ENCODE results near the gene DLG2. TPM values are rescaled to one million over a fixed set of nuclear protein-coding genes. Genes with fewer than 3 reads are reported as not detected.

The DLG2 gene
- total RNA-seq, 4 donors from 2014 or later: 11.0 to 34.2 (median 19.8) TPM

DNA sequence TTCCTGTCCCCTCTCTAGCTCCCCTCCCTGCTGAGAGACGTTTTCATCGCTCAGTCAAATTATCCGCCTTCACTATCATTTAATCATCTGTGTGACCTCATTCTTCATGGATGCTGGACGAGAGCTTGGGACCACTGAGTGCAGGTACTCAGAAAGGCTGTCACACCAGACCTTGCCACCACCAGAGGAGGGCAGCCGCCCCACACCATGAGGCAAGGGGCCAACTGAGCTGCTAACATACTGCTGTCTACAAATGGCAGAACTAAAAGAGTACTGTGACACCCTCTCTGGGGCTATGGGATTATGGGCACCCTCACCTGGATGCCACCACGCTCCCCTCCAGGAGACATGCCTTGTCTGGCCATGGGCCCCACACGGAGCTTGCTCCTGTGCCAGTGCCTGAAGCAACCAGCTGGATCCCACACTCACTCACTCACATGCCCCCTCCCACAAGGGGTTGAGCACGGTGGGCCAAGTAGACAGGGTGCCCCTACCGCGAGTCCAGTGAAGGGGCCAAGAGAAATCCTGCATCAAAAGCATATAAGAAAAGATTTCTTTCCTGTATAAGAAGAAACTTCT is 1670.9 kb downstream of the DLG2 start:
- peak overlapping the region in 1 of 4 donors; percentile 8 for H3K27ac ChIP-seq
- no peak for ATAC-seq
- no peaks in the 10 kb centered on the region for H3K9me3 ChIP-seq
- no peaks in the 10 kb centered on the region for H3K36me3 ChIP-seq
- WGBS, 2 donors (ENCODE audit: low coverage in 1 of 2): 93% methylated on average over 2 of the region's 10 CpGs; no CpG with 5 or more reads in 1 of the 2 donors
- no peak for TF ChIP-seq POLR2A (IDR thresholded peaks at IDR 0.05)
- TF ChIP-seq EP300 (IDR thresholded peaks at IDR 0.05): no peak
- no peak for TF ChIP-seq POLR2AphosphoS5 (IDR thresholded peaks at IDR 0.05)
- TF ChIP-seq, protein P1, sequence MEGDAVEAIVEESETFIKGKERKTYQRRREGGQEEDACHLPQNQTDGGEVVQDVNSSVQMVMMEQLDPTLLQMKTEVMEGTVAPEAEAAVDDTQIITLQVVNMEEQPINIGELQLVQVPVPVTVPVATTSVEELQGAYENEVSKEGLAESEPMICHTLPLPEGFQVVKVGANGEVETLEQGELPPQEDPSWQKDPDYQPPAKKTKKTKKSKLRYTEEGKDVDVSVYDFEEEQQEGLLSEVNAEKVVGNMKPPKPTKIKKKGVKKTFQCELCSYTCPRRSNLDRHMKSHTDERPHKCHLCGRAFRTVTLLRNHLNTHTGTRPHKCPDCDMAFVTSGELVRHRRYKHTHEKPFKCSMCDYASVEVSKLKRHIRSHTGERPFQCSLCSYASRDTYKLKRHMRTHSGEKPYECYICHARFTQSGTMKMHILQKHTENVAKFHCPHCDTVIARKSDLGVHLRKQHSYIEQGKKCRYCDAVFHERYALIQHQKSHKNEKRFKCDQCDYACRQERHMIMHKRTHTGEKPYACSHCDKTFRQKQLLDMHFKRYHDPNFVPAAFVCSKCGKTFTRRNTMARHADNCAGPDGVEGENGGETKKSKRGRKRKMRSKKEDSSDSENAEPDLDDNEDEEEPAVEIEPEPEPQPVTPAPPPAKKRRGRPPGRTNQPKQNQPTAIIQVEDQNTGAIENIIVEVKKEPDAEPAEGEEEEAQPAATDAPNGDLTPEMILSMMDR (IDR thresholded peaks at IDR 0.05): no peak
- no peak overlapping the region for H3K4me3 ChIP-seq
- H3K4me1 ChIP-seq: peaks cover 0 to 8% (median 2%) of the 10 kb centered on the region in 3 donors
- no peaks in the 10 kb centered on the region for H3K27me3 ChIP-seq

- 82 to 85% methylated on average over 4 of the region's 4 CpGs for WGBS, 2 donors (ENCODE audit: low coverage in 1 of 2)
- ATAC-seq: no peak
- Histone ChIP-seq H3K9me3 (no peaks in the 10 kb centered on the region), H3K27me3 (no peaks in the 10 kb centered on the region), H3K4me1 (peaks cover 0 to 8% (median 2%) of the 10 kb centered on the region in 3 donors), H3K4me3 (no peak overlapping the region), H3K27ac (no peak overlapping the region), H3K36me3 (no peaks in the 10 kb centered on the region)
- TF ChIP-seq, protein P1 (IDR thresholded peaks at IDR 0.05): no peak
- TF ChIP-seq POLR2AphosphoS5 (IDR thresholded peaks at IDR 0.05) (no peak), POLR2A (IDR thresholded peaks at IDR 0.05) (no peak), EP300 (IDR thresholded peaks at IDR 0.05) (no peak)
Measured at GRCh38 chr11:83954780-83955179, 1672.4 kb downstream of the DLG2 start.

DNA sequence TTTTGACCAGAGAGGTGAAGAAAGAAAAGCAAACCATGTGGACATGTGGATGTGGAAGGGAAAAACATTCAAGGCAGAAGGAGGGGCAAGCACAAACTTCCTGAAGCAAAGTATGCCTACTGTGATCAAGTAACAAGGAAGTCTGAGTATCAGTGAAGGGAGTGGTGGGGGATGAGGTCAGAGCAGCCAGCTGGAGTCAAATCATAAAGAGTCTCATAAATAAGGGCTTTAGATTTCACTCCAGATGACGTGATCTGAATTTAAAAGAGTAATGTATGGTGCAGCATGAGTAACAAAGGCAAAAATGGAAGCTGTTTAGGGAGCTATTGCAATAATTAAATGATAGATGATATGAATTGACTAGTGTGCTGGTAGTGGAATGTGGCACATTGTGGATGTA is 1675.6 kb downstream of the DLG2 start:
- H3K4me1 ChIP-seq: no peaks in the 10 kb centered on the region
- H3K4me3 ChIP-seq: no peak overlapping the region
- no peaks in the 10 kb centered on the region for H3K27me3 ChIP-seq
- TF ChIP-seq, protein P1 (IDR thresholded peaks at IDR 0.05): no peak
- TF ChIP-seq EP300 (IDR thresholded peaks at IDR 0.05): no peak
- no peak for TF ChIP-seq POLR2AphosphoS5 (IDR thresholded peaks at IDR 0.05)
- TF ChIP-seq POLR2A (IDR thresholded peaks at IDR 0.05): no peak
- no peaks in the 10 kb centered on the region for H3K9me3 ChIP-seq
- no peak overlapping the region for H3K27ac ChIP-seq
- H3K36me3 ChIP-seq: no peaks in the 10 kb centered on the region
- no peak for ATAC-seq
- WGBS, 2 donors (ENCODE audit: low coverage in 1 of 2): 47 to 50% methylated on average over 1 of the region's 1 CpG

GRCh38 chr11:83948200-83948599 is 1678.9 kb downstream of the DLG2 start:
- Histone ChIP-seq H3K4me3 (no peak overlapping the region), H3K4me1 (no peaks in the 10 kb centered on the region), H3K27me3 (no peaks in the 10 kb centered on the region), H3K9me3 (no peaks in the 10 kb centered on the region), H3K27ac (no peak overlapping the region), H3K36me3 (no peaks in the 10 kb centered on the region)
- ATAC-seq: no peak
- no peak for TF ChIP-seq POLR2A (IDR thresholded peaks at IDR 0.05)
- no peak for TF ChIP-seq POLR2AphosphoS5 (IDR thresholded peaks at IDR 0.05)
- TF ChIP-seq EP300 (IDR thresholded peaks at IDR 0.05): no peak
- TF ChIP-seq, protein P1 (IDR thresholded peaks at IDR 0.05): no peak

- ATAC-seq: no peak
- Histone ChIP-seq H3K9me3 (no peaks in the 10 kb centered on the region), H3K27me3 (no peaks in the 10 kb centered on the region), H3K36me3 (no peaks in the 10 kb centered on the region), H3K27ac (no peak overlapping the region), H3K4me1 (no peaks in the 10 kb centered on the region), H3K4me3 (no peak overlapping the region)
- 100% methylated on average over 1 to 6 of the region's 7 CpGs for WGBS, 2 donors (ENCODE audit: low coverage in 1 of 2)
- TF ChIP-seq, protein P1 (IDR thresholded peaks at IDR 0.05): no peak
Measured at GRCh38 chr11:83945976-83946375, 1681.2 kb downstream of the DLG2 start.
